HepG2 (cell line): ENCODE results near the gene ZNF865. TPM values are rescaled to one million over a fixed set of nuclear protein-coding genes. Genes with fewer than 3 reads are reported as not detected.
A peak's percentile ranks its signal among the peaks of the same experiment; 100 is the strongest.

Source experiments
- CBX2 ChIP-seq, 2 experiments: fragments of 200-600 bp in 1 of 2; sonication (generic); formaldehyde crosslinking in 1 of 2; IDR thresholded peaks; 2 replicates each; pipeline versions ENCODE4 v1.7.0 to v1.8.1; 2018 to 2022; ENCODE audit warnings: low read depth in 2 of 2, low read length in 1 of 2, mild to moderate bottlenecking in 1 of 2, missing genetic modification reagents in 1 of 2
- FOXC1 ChIP-seq: sonication (generic); formaldehyde crosslinking; IDR thresholded peaks from 2 replicates; pipeline ENCODE4 v1.8.0; 2022; ENCODE audit warnings: mild to moderate bottlenecking, missing genetic modification reagents, borderline replicate concordance
- HDAC1 ChIP-seq: sonication (generic); formaldehyde crosslinking; IDR thresholded peaks from 2 replicates; pipeline ENCODE4 v1.5.1; 2020; ENCODE audit warnings: mild to moderate bottlenecking, missing genetic modification reagents
- HDAC2 ChIP-seq: sonication (generic); formaldehyde crosslinking; IDR thresholded peaks from 2 replicates; pipeline ENCODE4 v1.4.0; 2020; ENCODE audit warnings: missing genetic modification reagents
- IRF2 ChIP-seq: IDR thresholded peaks from 2 replicates; pipeline ENCODE4 v1.6.1; 2018; ENCODE audit warnings: missing genetic modification reagents, missing compliant biosample characterization
- KLF13 ChIP-seq: sonication (generic); formaldehyde crosslinking; IDR thresholded peaks from 2 replicates; pipeline ENCODE4 v1.4.0; 2020; ENCODE audit warnings: mild to moderate bottlenecking, missing genetic modification reagents
- MBD4 ChIP-seq: IDR thresholded peaks from 2 replicates; pipeline ENCODE4 v1.6.1; 2012; ENCODE audit warnings: low read length, inconsistent platforms, borderline replicate concordance
- NCOA5 ChIP-seq: sonication (generic); formaldehyde crosslinking; IDR thresholded peaks from 2 replicates; pipeline ENCODE4 v1.4.0; 2020; ENCODE audit warnings: missing genetic modification reagents
- NFATC3 ChIP-seq: sonication (generic); formaldehyde crosslinking; IDR thresholded peaks from 2 replicates; pipeline ENCODE4 v1.5.1; 2020; ENCODE audit warnings: mild to moderate bottlenecking, missing genetic modification reagents
- PATZ1 ChIP-seq: sonication (generic); formaldehyde crosslinking; IDR thresholded peaks from 2 replicates; pipeline ENCODE4 v1.4.0; 2020; ENCODE audit warnings: missing genetic modification reagents
- PPARG ChIP-seq: conservative IDR thresholded peaks from 2 replicates; pipeline ENCODE4 v1.6.1; 2016; ENCODE audit warnings: missing biosample characterization, missing genetic modification reagents
- RBM22 ChIP-seq: fragments of 200-400 bp; formaldehyde crosslinking; optimal IDR thresholded peaks from 2 replicates; pipeline ENCODE3; 2017; ENCODE audit warnings: mild to moderate bottlenecking, low read length, moderate library complexity
- REL ChIP-seq: sonication (generic); formaldehyde crosslinking; conservative IDR thresholded peaks from 2 replicates; pipeline ENCODE4 v1.8.0; 2022; ENCODE audit warnings: mild to moderate bottlenecking, missing genetic modification reagents, moderate library complexity
- SATB2 ChIP-seq: sonication (generic); formaldehyde crosslinking; IDR thresholded peaks from 2 replicates; pipeline ENCODE4 v1.5.0; 2020; ENCODE audit warnings: missing genetic modification reagents
- SCMH1 ChIP-seq: sonication (generic); formaldehyde crosslinking; IDR thresholded peaks from 2 replicates; pipeline ENCODE4 v1.9.0; 2021; ENCODE audit warnings: missing genetic modification reagents, mild to moderate bottlenecking, borderline replicate concordance
- SP1 ChIP-seq, 2 experiments: fragments of 450-650 bp in 1 of 2; sonication (generic) in 1 of 2; formaldehyde crosslinking in 1 of 2; IDR thresholded peaks; 2 replicates each; pipeline versions ENCODE4 v1.4.0 to v1.6.1; 2016 to 2020; ENCODE audit warnings: missing genetic modification reagents in 1 of 2
- UBTF ChIP-seq: sonication (generic); formaldehyde crosslinking; IDR thresholded peaks from 2 replicates; pipeline ENCODE4 v1.4.0; 2020; ENCODE audit warnings: mild to moderate bottlenecking, missing genetic modification reagents
- ZNF331 ChIP-seq: sonication (generic); formaldehyde crosslinking; IDR thresholded peaks from 2 replicates; pipeline ENCODE4 v1.4.0; 2020; ENCODE audit warnings: missing genetic modification reagents
- ZNF441 ChIP-seq: sonication (generic); formaldehyde crosslinking; IDR thresholded peaks from 2 replicates; pipeline ENCODE4 v1.7.0; 2021; ENCODE audit warnings: missing genetic modification reagents, borderline replicate concordance
- ZNF574 ChIP-seq: sonication (generic); formaldehyde crosslinking; IDR thresholded peaks from 2 replicates; pipeline ENCODE4 v1.4.0; 2020; ENCODE audit warnings: missing genetic modification reagents
- polyA plus RNA-seq, 8 experiments: library from polyadenylated mRNA; depleted of rRNA in 3 of 8; stranded (reverse) in 7 of 8; unstranded in 1 of 8; fragments of >200 nt; fragmentation: Illumina TruSeq in 4 of 8; extraction: Trizol in 4 of 8; gene quantifications; 2 replicates each; pipeline versions ENCODE4 v1.2.1 to v1.2.3, GENCODE V29; 2011 to 2016; ENCODE audit warnings: low read depth in 4 of 8, missing spikeins in 1 of 8, mixed read lengths in 1 of 8; ENCODE audit not compliant: insufficient read depth in 1 of 8
- total RNA-seq, 5 experiments: library from RNA; depleted of rRNA; stranded (reverse); fragments of >200 nt; fragmentation: Illumina TruSeq; extraction: Trizol; gene quantifications; 2 replicates each; pipeline ENCODE4 v1.2.3, GENCODE V29; 2016; ENCODE audit warnings: low read depth in 1 of 5
- TF ChIP-seq, protein P1 (sequence below): sonication (generic); formaldehyde crosslinking; conservative IDR thresholded peaks from 2 replicates; pipeline ENCODE4 v1.8.0; 2022; ENCODE audit warnings: mild to moderate bottlenecking, moderate library complexity, missing genetic modification reagents

Gene ZNF865
- total and polyA plus RNA-seq, 2 of the 13 experiments (the other 11 are each of a cell fraction or from before 2014, with no cell fraction given), result 0.93 to 1.0 TPM

GRCh38 chr19:55581145-55581822 lies 24.2 kb upstream of the ZNF865 start (continued):
- no peak for TF ChIP-seq NCOA5 (CRISPR knock-in tag)
- no peak for TF ChIP-seq MBD4
- TF ChIP-seq KLF13 (CRISPR knock-in tag), result no peak
- peak; percentile 82 for TF ChIP-seq ZNF441 (CRISPR knock-in tag)
- TF ChIP-seq, protein P1, sequence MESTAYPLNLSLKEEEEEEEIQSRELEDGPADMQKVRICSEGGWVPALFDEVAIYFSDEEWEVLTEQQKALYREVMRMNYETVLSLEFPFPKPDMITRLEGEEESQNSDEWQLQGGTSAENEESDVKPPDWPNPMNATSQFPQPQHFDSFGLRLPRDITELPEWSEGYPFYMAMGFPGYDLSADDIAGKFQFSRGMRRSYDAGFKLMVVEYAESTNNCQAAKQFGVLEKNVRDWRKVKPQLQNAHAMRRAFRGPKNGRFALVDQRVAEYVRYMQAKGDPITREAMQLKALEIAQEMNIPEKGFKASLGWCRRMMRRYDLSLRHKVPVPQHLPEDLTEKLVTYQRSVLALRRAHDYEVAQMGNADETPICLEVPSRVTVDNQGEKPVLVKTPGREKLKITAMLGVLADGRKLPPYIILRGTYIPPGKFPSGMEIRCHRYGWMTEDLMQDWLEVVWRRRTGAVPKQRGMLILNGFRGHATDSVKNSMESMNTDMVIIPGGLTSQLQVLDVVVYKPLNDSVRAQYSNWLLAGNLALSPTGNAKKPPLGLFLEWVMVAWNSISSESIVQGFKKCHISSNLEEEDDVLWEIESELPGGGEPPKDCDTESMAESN (CRISPR knock-in tag), result no peak
- TF ChIP-seq HDAC2, result peak; percentile 59
- TF ChIP-seq REL, result peak; percentile 62; the same call in 1 of the 2 replicates
- TF ChIP-seq PPARG, result no peak
- no peak for TF ChIP-seq FOXC1
- TF ChIP-seq SP1 (IDR thresholded peaks at IDR 0.05), result no peak
- TF ChIP-seq SP1 (CRISPR knock-in tag; IDR thresholded peaks at IDR 0.05), result no peak
- peak; percentile 19; the same call in 1 of the 2 replicates for TF ChIP-seq HDAC1
- no peak for TF ChIP-seq UBTF
- no peak for TF ChIP-seq PATZ1
- TF ChIP-seq IRF2 (CRISPR knock-in tag), result peak; percentile 69; the same call in 1 of the 2 replicates
- no peak for TF ChIP-seq CBX2 (IDR thresholded peaks at IDR 0.05; ENCODE audit: low read depth, low read length)
- TF ChIP-seq CBX2 (CRISPR knock-in tag; IDR thresholded peaks at IDR 0.05; ENCODE audit: low read depth), result no peak
- no peak for TF ChIP-seq RBM22
- no peak for TF ChIP-seq NFATC3 (CRISPR knock-in tag)
- no peak for TF ChIP-seq SCMH1
- peak; percentile 0; the same call in 1 of the 2 replicates for TF ChIP-seq ZNF574 (CRISPR knock-in tag)
- peak; percentile 62; the same call in 1 of the 2 replicates for TF ChIP-seq ZNF331
- TF ChIP-seq SATB2 (CRISPR knock-in tag), result 0 out of 2 replicates have a peak, but pooled peaks have one; percentile 54
